GM12801 (cell line): Measurements from ENCODE around the gene FSTL4.

Experiments
- CTCF ChIP-seq: IDR thresholded peaks from one replicate; pipeline ENCODE4 v1.5.1; 2011; ENCODE audit warnings: control low read depth; ENCODE audit not compliant: insufficient read length; ENCODE audit errors: extremely low read depth

Gene FSTL4

GRCh38 chr5:133385346-133385745 lies 227.0 kb downstream of the FSTL4 start:
- TF ChIP-seq CTCF, result no peak

GRCh38 chr5:133384903-133385302 lies 227.4 kb downstream of the FSTL4 start:
- TF ChIP-seq CTCF, result no peak

- TF ChIP-seq CTCF, result no peak
Measured at GRCh38 chr5:133384120-133384855, 228.1 kb downstream of the FSTL4 start.

- TF ChIP-seq CTCF, result no peak
Measured at GRCh38 chr5:133383580-133383939, 228.8 kb downstream of the FSTL4 start.

GRCh38 chr5:133382661-133383579 lies 229.4 kb downstream of the FSTL4 start:
- no peak for TF ChIP-seq CTCF

GRCh38 chr5:133381571-133382365 lies 230.6 kb downstream of the FSTL4 start:
- no peak for TF ChIP-seq CTCF

- TF ChIP-seq CTCF, result no peak
Measured at GRCh38 chr5:133381041-133381440, 231.3 kb downstream of the FSTL4 start.
